DND-41 (cell line): ENCODE data around the gene NUBPL.

Source experiments
- ATAC-seq: fragments of 200-7000 bp; cut with Tn5 transposase; 3 replicates; pipeline ENCODE4 v1.9.1; 2021; ENCODE audit warnings: low read depth; ENCODE audit not compliant: insufficient read depth
- DNase-seq: peaks from one replicate; pipeline ENCODE4 v3.0.0-alpha.2; 2020
- H2AFZ ChIP-seq: 2 replicates; pipeline ENCODE4 v1.6.0; 2012; ENCODE audit warnings: low read depth, low read length
- H3K27ac ChIP-seq: 2 replicates; pipeline ENCODE4 v1.5.1; 2012; ENCODE audit warnings: low read length, inconsistent platforms
- H3K27me3 ChIP-seq: fragments of 200-600 bp; sonication (generic); 2 replicates; pipeline ENCODE4 v1.6.0; 2012; ENCODE audit warnings: low read length, mild to moderate bottlenecking, inconsistent platforms; ENCODE audit not compliant: insufficient read depth, poor library complexity
- H3K36me3 ChIP-seq: 2 replicates; pipeline ENCODE4 v1.5.1; 2012; ENCODE audit warnings: low read length, inconsistent platforms; ENCODE audit not compliant: insufficient read depth
- H3K4me1 ChIP-seq: 2 replicates; pipeline ENCODE4 v1.5.1; 2012; ENCODE audit warnings: mild to moderate bottlenecking, low read length; ENCODE audit not compliant: insufficient read depth
- H3K4me2 ChIP-seq: 2 replicates; pipeline ENCODE4 v1.6.0; 2012; ENCODE audit warnings: mild to moderate bottlenecking, moderate library complexity, low read length, inconsistent platforms; ENCODE audit not compliant: insufficient read depth
- H3K4me3 ChIP-seq, 2 experiments: fragments of 200-600 bp in 1 of 2; shearing (Covaris generic) in 1 of 2; 2 replicates each; pipeline ENCODE4 v1.5.1; 2012 to 2016; ENCODE audit warnings: inconsistent platforms in 2 of 2, low read length in 2 of 2, mild to moderate bottlenecking in 2 of 2, low read depth in 1 of 2, moderate library complexity in 1 of 2
- H3K79me2 ChIP-seq: 2 replicates; pipeline ENCODE4 v1.6.0; 2012; ENCODE audit warnings: low read length, inconsistent platforms; ENCODE audit not compliant: insufficient read depth
- H3K9ac ChIP-seq: 2 replicates; pipeline ENCODE4 v1.6.0; 2012; ENCODE audit warnings: low read depth, mild to moderate bottlenecking, inconsistent platforms, low read length, moderate library complexity
- H3K9me3 ChIP-seq: 2 replicates; pipeline ENCODE4 v1.5.1; 2012; ENCODE audit warnings: low read length, moderate library complexity, mild to moderate bottlenecking, inconsistent platforms; ENCODE audit not compliant: insufficient read depth, severe bottlenecking
- H4K20me1 ChIP-seq: 2 replicates; pipeline ENCODE4 v1.6.0; 2012; ENCODE audit warnings: low read length; ENCODE audit not compliant: insufficient read depth
- EZH2 ChIP-seq: IDR thresholded peaks from 3 replicates; pipeline ENCODE4 v1.6.1; 2012; ENCODE audit warnings: borderline replicate concordance, low read depth, mild to moderate bottlenecking, moderate library complexity, low read length, inconsistent platforms; ENCODE audit not compliant: severe bottlenecking
- TF ChIP-seq, protein P1 (sequence below): IDR thresholded peaks from 2 replicates; pipeline ENCODE4 v1.5.1; 2012; ENCODE audit warnings: borderline replicate concordance, low read length, moderate library complexity, mild to moderate bottlenecking; ENCODE audit not compliant: poor library complexity, severe bottlenecking; ENCODE audit errors: extremely low read depth

The NUBPL gene

GRCh38 chr14:31582286-31582691 lies 21.1 kb downstream of the NUBPL start:
- H3K36me3 ChIP-seq, result no peaks in the 10 kb centered on the region
- no peak overlapping the region for H3K9ac ChIP-seq
- no peaks in the 10 kb centered on the region for H4K20me1 ChIP-seq
- no peak overlapping the region for H3K4me3 ChIP-seq
- no peak for TF ChIP-seq EZH2
- TF ChIP-seq, protein P1, sequence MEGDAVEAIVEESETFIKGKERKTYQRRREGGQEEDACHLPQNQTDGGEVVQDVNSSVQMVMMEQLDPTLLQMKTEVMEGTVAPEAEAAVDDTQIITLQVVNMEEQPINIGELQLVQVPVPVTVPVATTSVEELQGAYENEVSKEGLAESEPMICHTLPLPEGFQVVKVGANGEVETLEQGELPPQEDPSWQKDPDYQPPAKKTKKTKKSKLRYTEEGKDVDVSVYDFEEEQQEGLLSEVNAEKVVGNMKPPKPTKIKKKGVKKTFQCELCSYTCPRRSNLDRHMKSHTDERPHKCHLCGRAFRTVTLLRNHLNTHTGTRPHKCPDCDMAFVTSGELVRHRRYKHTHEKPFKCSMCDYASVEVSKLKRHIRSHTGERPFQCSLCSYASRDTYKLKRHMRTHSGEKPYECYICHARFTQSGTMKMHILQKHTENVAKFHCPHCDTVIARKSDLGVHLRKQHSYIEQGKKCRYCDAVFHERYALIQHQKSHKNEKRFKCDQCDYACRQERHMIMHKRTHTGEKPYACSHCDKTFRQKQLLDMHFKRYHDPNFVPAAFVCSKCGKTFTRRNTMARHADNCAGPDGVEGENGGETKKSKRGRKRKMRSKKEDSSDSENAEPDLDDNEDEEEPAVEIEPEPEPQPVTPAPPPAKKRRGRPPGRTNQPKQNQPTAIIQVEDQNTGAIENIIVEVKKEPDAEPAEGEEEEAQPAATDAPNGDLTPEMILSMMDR, result no peak
- DNase-seq (no peak), ATAC-seq (no peak)
- H3K27me3 ChIP-seq, result no peaks in the 10 kb centered on the region
- H3K27ac ChIP-seq, result no peak overlapping the region
- H2AFZ ChIP-seq, result no peak overlapping the region
- H3K4me1 ChIP-seq, result no peaks in the 10 kb centered on the region
- H3K9me3 ChIP-seq, result no peaks in the 10 kb centered on the region
- no peak overlapping the region for H3K4me2 ChIP-seq
- no peaks in the 10 kb centered on the region for H3K79me2 ChIP-seq

DNA sequence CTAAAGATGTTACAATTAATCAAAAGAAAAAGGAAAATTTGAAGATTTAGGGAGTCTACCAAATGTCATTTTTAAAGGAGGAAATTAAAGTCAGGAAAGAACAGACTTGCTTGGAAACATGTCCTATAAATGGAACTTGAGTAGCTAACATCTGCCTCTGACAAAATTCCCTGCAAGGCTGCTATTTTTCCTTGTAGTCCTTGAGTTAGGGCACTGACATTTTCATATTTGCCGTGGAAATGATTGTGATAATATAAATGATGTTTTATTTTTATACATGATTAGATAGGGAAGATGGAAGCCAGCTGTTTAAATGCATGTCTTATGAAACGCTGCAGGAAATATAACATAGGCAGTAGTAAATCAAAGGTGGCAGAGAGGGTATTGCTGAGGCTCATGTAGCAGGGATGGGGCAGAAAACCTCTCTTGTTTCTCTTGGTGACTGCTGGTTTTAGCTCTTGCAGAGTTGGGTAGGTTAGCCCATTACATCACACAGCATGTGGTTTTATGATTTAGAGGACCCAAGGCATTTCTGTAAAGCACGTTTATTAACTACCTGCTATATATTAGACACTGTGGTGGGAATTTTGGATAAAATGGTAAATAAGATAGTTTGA lies 21.7 kb downstream of the NUBPL start:
- no peak for ATAC-seq
- no peak for DNase-seq
- Histone ChIP-seq H3K9ac (no peak overlapping the region), H4K20me1 (no peaks in the 10 kb centered on the region), H3K4me1 (no peaks in the 10 kb centered on the region), H3K4me2 (no peak overlapping the region), H3K4me3 (no peak overlapping the region), H3K9me3 (no peaks in the 10 kb centered on the region), H3K79me2 (no peaks in the 10 kb centered on the region), H2AFZ (no peak overlapping the region), H3K27me3 (no peaks in the 10 kb centered on the region), H3K36me3 (no peaks in the 10 kb centered on the region), H3K27ac (no peak overlapping the region)
- TF ChIP-seq, protein P1, result no peak
- no peak for TF ChIP-seq EZH2

- no peak overlapping the region for H3K27ac ChIP-seq
- ATAC-seq (no peak), DNase-seq (no peak)
- H4K20me1 ChIP-seq, result no peaks in the 10 kb centered on the region
- H3K27me3 ChIP-seq, result no peaks in the 10 kb centered on the region
- no peak overlapping the region for H2AFZ ChIP-seq
- H3K36me3 ChIP-seq, result no peaks in the 10 kb centered on the region
- TF ChIP-seq EZH2, result no peak
- TF ChIP-seq, protein P1, result no peak
- H3K79me2 ChIP-seq, result no peaks in the 10 kb centered on the region
- no peaks in the 10 kb centered on the region for H3K9me3 ChIP-seq
- no peak overlapping the region for H3K4me2 ChIP-seq
- H3K4me3 ChIP-seq, result no peak overlapping the region
- no peak overlapping the region for H3K9ac ChIP-seq
- no peaks in the 10 kb centered on the region for H3K4me1 ChIP-seq
These were observed 29.0 kb downstream of the NUBPL start for GRCh38 chr14:31590206-31590605.
